SK-N-MC (cell line): ENCODE results near the gene ATF7IP2.

Experiments used
- EZH2 ChIP-seq: fragments of 200-600 bp; sonication (generic); IDR thresholded peaks from one replicate; pipeline ENCODE4 v1.6.1; 2017; ENCODE audit warnings: antibody characterized with exemption
- POLR2AphosphoS5 ChIP-seq: IDR thresholded peaks from 2 replicates; pipeline ENCODE4 v1.6.1; 2012; ENCODE audit warnings: mild to moderate bottlenecking, low read depth, low read length, borderline replicate concordance

- no peak for TF ChIP-seq POLR2AphosphoS5
- no peak for TF ChIP-seq EZH2
Measured at GRCh38 chr16:10485159-10485558, 99.3 kb downstream of the ATF7IP2 start.
